Superior temporal gyrus (tissue), 1 donor: ENCODE results near the gene ADGB.
"Not testable (repeated sequence)": the region's sequence is repeated elsewhere in the genome, so short reads cannot be mapped to it uniquely, and the experiment has no call there.

Experiments
- DNase-seq: peaks from one replicate; pipeline ENCODE4 v3.0.0-alpha.2; 2016; ENCODE audit errors: extremely low spot score

Gene ADGB

DNA sequence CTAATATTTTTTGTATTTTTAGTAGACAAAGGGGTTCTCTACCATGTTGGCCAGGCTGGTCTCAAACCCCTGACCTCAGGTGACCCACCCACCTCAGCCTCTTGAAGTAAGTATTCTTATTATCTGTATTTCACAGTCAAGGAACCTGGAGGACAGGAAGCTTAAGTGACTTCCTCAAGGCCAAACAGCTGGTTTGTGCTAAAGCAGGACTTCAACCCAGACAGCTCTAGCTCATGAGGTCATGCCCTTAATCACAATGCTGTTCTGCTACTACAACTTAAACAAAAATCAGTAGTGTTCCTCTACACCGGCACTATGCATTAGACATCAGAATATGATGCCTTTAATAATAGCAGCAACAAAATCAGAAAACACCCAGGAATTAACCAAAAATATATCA is 168.9 kb downstream of the ADGB start:
- no peak for DNase-seq

- DNase-seq, result no peak
Observed at GRCh38 chr6:146768722-146769121, 169.9 kb downstream of the ADGB start.

- DNase-seq, result no peak
Observed at GRCh38 chr6:146770275-146770964, 171.6 kb downstream of the ADGB start.

GRCh38 chr6:146770965-146771735 is 172.4 kb downstream of the ADGB start:
- DNase-seq, result no peak

DNA sequence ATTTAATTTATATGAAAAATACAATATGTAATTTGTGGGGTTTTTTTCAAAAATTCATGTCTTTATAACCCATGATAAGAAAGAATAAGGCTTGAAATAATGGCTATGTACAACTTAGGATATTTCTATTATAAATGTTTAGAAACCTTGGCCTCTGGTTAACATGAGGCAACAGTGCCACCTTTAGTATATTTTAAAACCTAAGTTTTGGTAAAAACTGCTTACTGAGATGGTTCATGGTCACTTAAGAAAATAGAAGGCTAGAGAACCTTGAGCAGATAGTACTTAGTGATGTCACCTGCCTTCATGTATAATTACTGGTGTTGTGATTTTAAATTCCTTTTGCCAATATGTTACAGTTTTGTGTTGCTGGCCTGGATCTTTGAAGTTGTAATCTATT is 176.4 kb downstream of the ADGB start:
- DNase-seq, result no peak

DNA sequence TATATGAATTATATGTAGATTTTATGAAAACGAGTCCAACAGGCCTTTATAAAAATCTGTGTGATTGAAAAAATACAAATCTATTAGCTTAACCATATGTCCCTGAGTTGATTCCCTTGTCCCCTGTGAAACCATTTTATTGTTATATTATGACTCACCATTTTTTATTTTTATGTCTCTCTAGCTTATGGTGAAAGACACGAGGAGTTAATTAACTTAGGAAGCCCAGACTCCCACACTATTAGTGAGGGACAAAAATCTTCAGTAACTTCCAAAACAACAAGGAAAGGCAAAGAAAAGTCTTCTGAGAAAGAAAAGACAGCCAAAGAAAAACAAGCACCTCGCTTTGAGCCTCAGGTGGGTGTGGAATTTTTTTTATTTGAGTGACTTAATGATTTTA is 183.1 kb downstream of the ADGB start:
- no peak for DNase-seq

DNA sequence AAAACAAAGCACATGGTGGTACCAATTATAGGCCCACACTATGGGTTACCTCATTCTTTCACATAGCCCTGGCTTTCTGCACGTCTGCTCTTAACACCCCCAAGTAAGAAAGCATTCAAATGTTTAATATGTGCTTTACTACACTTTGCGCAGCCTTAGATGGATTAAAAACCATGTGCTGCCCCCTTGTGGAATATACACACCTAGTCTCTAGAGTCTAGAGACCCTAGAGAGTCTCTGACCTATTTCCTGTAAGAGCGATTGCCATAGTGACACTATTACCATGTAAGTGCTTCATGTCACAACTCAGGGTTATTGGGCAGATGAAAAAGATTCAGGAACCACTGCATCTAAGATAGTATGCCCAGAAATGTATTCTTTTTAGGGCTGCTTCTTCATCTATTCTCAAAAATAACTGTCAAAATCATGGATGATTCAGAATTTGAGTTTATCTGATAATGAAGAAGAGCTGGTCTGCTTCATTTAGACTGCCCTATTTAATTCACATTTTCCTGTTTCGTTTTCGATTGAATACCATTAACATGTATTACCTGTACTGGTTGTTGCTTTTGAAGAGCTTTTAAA is 186.3 kb downstream of the ADGB start:
- peak; percentile 59 for DNase-seq

- no peak for DNase-seq
Observed at GRCh38 chr6:146787876-146788508, 189.2 kb downstream of the ADGB start.

- DNase-seq, result no peak
Observed at GRCh38 chr6:146790561-146791091, 191.9 kb downstream of the ADGB start.

- DNase-seq, result no peak
Observed at GRCh38 chr6:146791930-146792329, 193.2 kb downstream of the ADGB start.

GRCh38 chr6:146793218-146793617 is 194.4 kb downstream of the ADGB start:
- not testable (repeated sequence) for DNase-seq

DNA sequence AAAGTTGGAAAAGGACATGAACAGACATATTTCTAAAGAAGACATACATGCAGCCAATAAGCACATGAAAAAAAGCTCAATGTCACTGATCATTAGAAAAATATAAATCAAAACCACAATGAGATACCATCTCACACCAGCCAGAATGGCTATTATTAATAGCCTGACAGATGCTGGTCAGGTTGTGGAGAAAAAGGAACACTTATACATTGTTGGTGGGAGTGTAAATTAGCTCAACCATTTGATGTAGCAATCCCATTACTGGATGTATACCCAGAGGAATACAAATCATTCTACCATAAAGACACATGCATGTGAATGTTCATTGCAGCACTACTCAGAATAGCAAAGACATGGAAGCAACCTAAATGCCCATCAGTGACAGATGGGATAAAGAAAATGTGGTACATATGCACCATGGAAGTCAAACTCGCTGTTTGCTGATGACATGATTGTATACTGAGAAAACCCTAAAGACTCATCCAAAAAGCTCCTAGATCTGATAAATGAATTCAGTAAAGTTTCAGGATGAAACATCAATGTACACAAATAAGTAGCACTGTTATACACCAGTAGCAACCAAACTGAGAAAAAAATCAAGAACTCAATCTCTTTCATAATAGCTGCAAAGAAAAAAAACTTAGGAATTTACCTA is 196.8 kb downstream of the ADGB start:
- DNase-seq, result no peak

GRCh38 chr6:146803167-146803566 is 204.4 kb downstream of the ADGB start:
- DNase-seq, result not testable (repeated sequence)

DNA sequence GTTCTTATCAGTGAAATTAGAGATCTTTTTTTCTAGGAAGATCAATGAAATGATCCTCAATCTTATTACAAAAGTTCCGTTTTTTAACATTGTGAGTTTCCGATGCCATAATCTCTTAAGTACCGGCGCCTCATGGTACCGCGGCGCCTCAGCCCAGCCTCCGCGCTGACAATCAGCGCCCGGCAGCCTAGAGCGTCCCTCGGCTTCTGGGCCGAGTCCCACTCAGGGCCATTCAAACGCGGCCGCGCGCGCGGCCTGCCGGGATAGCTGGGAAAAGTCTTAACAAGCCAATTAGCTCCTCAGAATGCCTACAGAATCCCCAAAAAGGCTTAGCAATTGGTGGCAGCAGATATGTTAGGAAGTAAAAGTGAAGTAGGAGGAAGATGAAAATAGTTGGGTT is 204.8 kb downstream of the ADGB start:
- no peak for DNase-seq

DNA sequence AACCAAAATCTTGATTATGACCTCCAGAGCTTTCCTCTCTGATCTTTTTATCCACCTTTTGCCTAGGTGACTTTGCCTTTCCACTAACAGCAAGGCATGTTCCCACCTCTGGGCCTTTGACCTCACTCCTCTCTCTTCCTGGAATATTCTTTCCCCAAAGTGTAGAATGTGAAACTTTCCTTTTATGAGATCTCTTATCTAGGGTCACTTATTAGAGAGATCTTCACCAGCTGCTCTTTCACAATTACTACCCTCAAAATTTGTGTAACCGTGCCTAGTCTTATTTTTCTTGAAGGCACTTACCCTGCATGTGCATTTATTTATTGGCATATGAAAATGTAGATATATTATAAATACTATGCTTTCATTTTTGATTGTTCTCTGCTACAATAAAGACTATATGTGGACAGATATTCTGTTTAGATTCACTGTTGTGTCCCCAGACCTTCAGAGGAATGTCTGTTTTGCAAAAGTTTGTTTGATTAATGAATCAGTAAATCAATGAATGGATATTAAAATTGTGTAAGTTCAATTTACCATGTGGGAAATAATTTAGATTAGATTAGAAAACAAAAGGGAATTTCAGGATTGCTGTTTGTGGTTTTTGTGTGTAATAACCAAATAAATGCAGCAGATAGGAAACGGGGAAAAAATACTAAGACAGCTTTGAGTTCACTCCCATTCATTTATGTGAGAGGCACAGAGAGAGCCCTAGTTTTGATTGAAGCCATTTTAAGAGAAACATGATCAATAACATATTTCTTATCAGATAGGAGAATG is 207.0 kb downstream of the ADGB start:
- DNase-seq, result no peak

- DNase-seq, result not testable (repeated sequence)
Observed at GRCh38 chr6:146809014-146809413, 210.2 kb downstream of the ADGB start.

DNA sequence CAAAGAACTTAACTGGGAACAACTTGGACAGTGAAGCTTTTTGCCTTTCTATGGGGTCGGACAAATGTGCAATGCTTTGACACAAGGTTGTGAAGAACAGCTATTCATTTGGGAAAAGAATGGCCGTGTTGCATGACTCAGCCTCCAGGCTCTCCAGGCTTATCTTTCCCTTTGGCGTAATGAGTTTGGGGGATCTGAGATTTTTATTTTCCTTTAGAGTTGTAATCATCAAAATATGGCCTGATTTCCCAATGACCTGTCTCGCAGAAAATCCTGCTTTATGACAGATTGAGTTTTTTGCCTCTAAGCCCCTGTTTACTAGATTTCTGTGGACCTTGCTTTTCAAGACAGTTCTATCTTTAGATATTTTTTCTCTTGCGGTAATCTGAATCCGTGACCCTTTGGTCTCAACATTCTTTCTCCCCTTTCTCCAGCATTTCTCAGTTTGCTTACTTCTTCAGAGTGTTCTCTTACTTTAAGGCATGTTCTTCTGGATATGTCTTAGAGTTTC is 214.1 kb downstream of the ADGB start:
- DNase-seq, result not testable (repeated sequence)

GRCh38 chr6:146813554-146813953 is 214.8 kb downstream of the ADGB start:
- no peak for DNase-seq

DNA sequence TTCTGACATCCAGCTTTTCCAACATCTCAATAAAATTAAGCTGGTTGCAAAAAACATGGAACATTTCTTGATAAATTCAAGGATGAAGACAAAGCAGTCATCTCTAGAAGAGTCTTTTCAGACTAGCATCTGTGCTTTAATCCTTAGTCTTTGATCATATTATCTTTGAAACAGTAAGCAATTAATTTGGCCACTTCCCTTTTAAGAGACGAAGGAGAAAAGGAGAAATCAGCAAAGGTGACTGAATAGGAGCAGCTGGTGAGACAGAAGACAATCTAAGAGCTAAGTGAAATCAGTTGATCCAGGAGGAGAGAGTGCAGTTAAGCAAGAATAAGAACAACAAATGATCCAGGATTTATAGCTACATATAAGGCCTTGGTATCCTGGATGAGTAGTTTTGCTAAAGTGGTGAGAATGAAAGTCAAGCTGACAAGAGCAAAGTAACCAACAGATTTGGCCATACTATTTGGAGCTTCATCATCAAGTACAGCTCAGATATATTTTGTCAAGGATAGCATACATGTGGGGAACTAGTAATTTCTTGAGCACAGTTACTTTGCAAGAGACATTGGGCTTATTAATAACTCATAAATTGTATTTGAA is 215.5 kb downstream of the ADGB start:
- no peak for DNase-seq
